Ovary (tissue), 3 donors: ENCODE results near the gene HLA-DMB.
A peak's percentile ranks its signal among the peaks of the same experiment; 100 is the strongest.

Experiments used
- CTCF ChIP-seq, 3 donors: fragments of 450-650 bp in 2 of 3; fragments of 200-600 bp in 1 of 3; IDR thresholded peaks; one replicate each; pipeline versions ENCODE4 v1.5.1 to v1.8.0; 2016 to 2022; ENCODE audit warnings: antibody characterized with exemption in 3 of 3, mild to moderate bottlenecking in 1 of 3
- EP300 ChIP-seq: sonication (generic); formaldehyde crosslinking; IDR thresholded peaks from one replicate; pipeline ENCODE4 v1.6.1; 2017; ENCODE audit warnings: antibody characterized with exemption
- POLR2A ChIP-seq: fragments of 450-650 bp; IDR thresholded peaks from one replicate; pipeline ENCODE4 v1.6.1; 2017; ENCODE audit warnings: antibody characterized with exemption, mild to moderate bottlenecking, moderate library complexity
- donor health status: DM: no; HTN: no; CAD: no.

GRCh38 chr6:32972353-32973143 is 31.7 kb upstream of the HLA-DMB start:
- TF ChIP-seq CTCF (IDR thresholded peaks at IDR 0.05) = peak in 1 of 3 donors; percentile 4
- TF ChIP-seq POLR2A = no peak
- TF ChIP-seq EP300 = no peak
